ENCODE measurements around the gene KLK14.

The KLK14 gene

GRCh38 chr19:51086153-51086850 lies 3.6 kb upstream of the KLK14 start:
- no peak for DNase-seq (ENCODE audit: low spot score)

GRCh38 chr19:51084505-51084904 lies 1.8 kb upstream of the KLK14 start:
- DNase-seq (ENCODE audit: low spot score), result no peak

GRCh38 chr19:51083783-51084182 lies 1.1 kb upstream of the KLK14 start:
- no peak for DNase-seq (ENCODE audit: low spot score)

GRCh38 chr19:51083181-51083580 lies 494 bp upstream of the KLK14 start:
- no peak for DNase-seq (ENCODE audit: low spot score)

GRCh38 chr19:51081476-51081875 lies 1.2 kb downstream of the KLK14 start:
- no peak for DNase-seq (ENCODE audit: low spot score)

GRCh38 chr19:51079481-51080110 lies 3.1 kb downstream of the KLK14 start:
- DNase-seq (ENCODE audit: low spot score), result no peak

GRCh38 chr19:51078731-51079130 lies 4.0 kb downstream of the KLK14 start:
- no peak for DNase-seq (ENCODE audit: low spot score)

GRCh38 chr19:51078104-51078503 lies 4.6 kb downstream of the KLK14 start:
- no peak for DNase-seq (ENCODE audit: low spot score)

GRCh38 chr19:51076631-51077213 lies 6.0 kb downstream of the KLK14 start:
- no peak for DNase-seq (ENCODE audit: low spot score)

- no peak for DNase-seq (ENCODE audit: low spot score)
These were observed 6.7 kb downstream of the KLK14 start for GRCh38 chr19:51075998-51076397.

GRCh38 chr19:51071095-51071405 lies 11.6 kb downstream of the KLK14 start:
- DNase-seq (ENCODE audit: low spot score), result no peak

- no peak for DNase-seq (ENCODE audit: low spot score)
These were observed 12.2 kb downstream of the KLK14 start for GRCh38 chr19:51070334-51071094.

- DNase-seq (ENCODE audit: low spot score), result no peak
These were observed 16.1 kb downstream of the KLK14 start for GRCh38 chr19:51066393-51067186.

- DNase-seq (ENCODE audit: low spot score), result no peak
These were observed 17.3 kb downstream of the KLK14 start for GRCh38 chr19:51065221-51065960.

GRCh38 chr19:51064534-51065220 lies 18.0 kb downstream of the KLK14 start, which contains the start of gene KLK13:
KLK13 (minus strand) TSS chr19:51065092; CDS start chr19:51065067, 25 bp downstream.
- no peak for DNase-seq (ENCODE audit: low spot score)

- DNase-seq (ENCODE audit: low spot score), result no peak
These were observed 19.0 kb downstream of the KLK14 start for GRCh38 chr19:51063664-51064063.

GRCh38 chr19:51060973-51061372 lies 21.7 kb downstream of the KLK14 start:
- DNase-seq (ENCODE audit: low spot score), result no peak

GRCh38 chr19:51060336-51060735 lies 22.4 kb downstream of the KLK14 start:
- no peak for DNase-seq (ENCODE audit: low spot score)

- DNase-seq (ENCODE audit: low spot score), result no peak
These were observed 23.0 kb downstream of the KLK14 start for GRCh38 chr19:51059715-51060114.

- no peak for DNase-seq (ENCODE audit: low spot score)
These were observed 26.8 kb downstream of the KLK14 start for GRCh38 chr19:51055866-51056265.

GRCh38 chr19:51047031-51047335 lies 35.7 kb downstream of the KLK14 start:
- no peak for DNase-seq (ENCODE audit: low spot score)
